ENCODE measurements around the gene MYB.
"Not testable (repeated sequence)": the region's sequence is repeated elsewhere in the genome, so short reads cannot be mapped to it uniquely, and the experiment has no call there.

Gene MYB

GRCh38 chr6:135224037-135224647 lies 43.0 kb downstream of the MYB start:
- no peak for DNase-seq (ENCODE audit: low spot score)

- no peak for DNase-seq (ENCODE audit: low spot score)
These were observed 44.8 kb downstream of the MYB start for GRCh38 chr6:135225911-135226310.

GRCh38 chr6:135226537-135226936 lies 45.4 kb downstream of the MYB start:
- DNase-seq (ENCODE audit: low spot score), result no peak

- DNase-seq (ENCODE audit: low spot score), result no peak
These were observed 46.2 kb downstream of the MYB start for GRCh38 chr6:135227349-135227748.

- no peak for DNase-seq (ENCODE audit: low spot score)
These were observed 46.6 kb downstream of the MYB start for GRCh38 chr6:135227758-135228157.

- no peak for DNase-seq (ENCODE audit: low spot score)
These were observed 47.4 kb downstream of the MYB start for GRCh38 chr6:135228486-135228885.

- no peak for DNase-seq (ENCODE audit: low spot score)
These were observed 48.9 kb downstream of the MYB start for GRCh38 chr6:135229996-135230395.

GRCh38 chr6:135230711-135231468 lies 49.8 kb downstream of the MYB start:
- DNase-seq (ENCODE audit: low spot score), result no peak

GRCh38 chr6:135231469-135231844 lies 50.3 kb downstream of the MYB start:
- no peak for DNase-seq (ENCODE audit: low spot score)

- no peak for DNase-seq (ENCODE audit: low spot score)
These were observed 52.8 kb downstream of the MYB start for GRCh38 chr6:135233686-135234491.

GRCh38 chr6:135234492-135234780 lies 53.3 kb downstream of the MYB start:
- DNase-seq (ENCODE audit: low spot score), result no peak

- no peak for DNase-seq (ENCODE audit: low spot score)
These were observed 54.6 kb downstream of the MYB start for GRCh38 chr6:135235716-135236115.

- no peak for DNase-seq (ENCODE audit: low spot score)
These were observed 55.2 kb downstream of the MYB start for GRCh38 chr6:135236319-135236718.

GRCh38 chr6:135236732-135237131 lies 55.6 kb downstream of the MYB start:
- DNase-seq (ENCODE audit: low spot score), result no peak

- DNase-seq (ENCODE audit: low spot score), result no peak
These were observed 59.6 kb downstream of the MYB start for GRCh38 chr6:135240711-135241110.

GRCh38 chr6:135243871-135244796 lies 63.0 kb downstream of the MYB start:
- no peak for DNase-seq (ENCODE audit: low spot score)

GRCh38 chr6:135244805-135245204 lies 63.7 kb downstream of the MYB start:
- no peak for DNase-seq (ENCODE audit: low spot score)

- not testable (repeated sequence) for DNase-seq (ENCODE audit: low spot score)
These were observed 65.4 kb downstream of the MYB start for GRCh38 chr6:135246412-135247012.

- DNase-seq (ENCODE audit: low spot score), result no peak
These were observed 69.1 kb downstream of the MYB start for GRCh38 chr6:135250234-135250633.

GRCh38 chr6:135250751-135251497 lies 69.8 kb downstream of the MYB start:
- no peak for DNase-seq (ENCODE audit: low spot score)

All from HuH-7.5 (cell line).